ENCODE measurements around the gene CHRNA4. TPM values are rescaled to one million over a fixed set of nuclear protein-coding genes. Genes with fewer than 3 reads are reported as not detected.

CHRNA4 gene
- not detected for polyA plus RNA-seq (2013, experiment 1 of 2; ENCODE audit: insufficient read length)
- not detected for polyA plus RNA-seq (2013, experiment 2 of 2; ENCODE audit: insufficient read length)

GRCh38 chr20:63360850-63361518 lies at the start of gene CHRNA4:
Gene CHRNA4, minus strand, starts transcription at chr20:63361349. Its CDS starts 184 bp downstream, at chr20:63361165.
- DNase-seq, result no peak

- DNase-seq, result no peak
Measured at GRCh38 chr20:63409834-63410435, 48.8 kb upstream of the CHRNA4 start.

- DNase-seq, result no peak
Measured at GRCh38 chr20:63409066-63409833, 48.1 kb upstream of the CHRNA4 start.

GRCh38 chr20:63408684-63409046 lies 47.5 kb upstream of the CHRNA4 start:
- no peak for DNase-seq

GRCh38 chr20:63407928-63408683 lies 47.0 kb upstream of the CHRNA4 start:
- no peak for DNase-seq

- no peak for DNase-seq
Measured at GRCh38 chr20:63406617-63407245, 45.6 kb upstream of the CHRNA4 start.

- no peak for DNase-seq
Measured at GRCh38 chr20:63406011-63406410, 44.9 kb upstream of the CHRNA4 start.

GRCh38 chr20:63405102-63405730 lies 44.1 kb upstream of the CHRNA4 start:
- DNase-seq, result no peak

GRCh38 chr20:63404129-63405085 lies 43.3 kb upstream of the CHRNA4 start:
- DNase-seq, result no peak

GRCh38 chr20:63403403-63404105 lies 42.4 kb upstream of the CHRNA4 start:
- no peak for DNase-seq

GRCh38 chr20:63402860-63403220 lies 41.7 kb upstream of the CHRNA4 start:
- no peak for DNase-seq

GRCh38 chr20:63402181-63402859 lies 41.2 kb upstream of the CHRNA4 start:
- DNase-seq, result no peak

- no peak for DNase-seq
Measured at GRCh38 chr20:63401384-63402110, 40.4 kb upstream of the CHRNA4 start.

- DNase-seq, result no peak
Measured at GRCh38 chr20:63400486-63401210, 39.5 kb upstream of the CHRNA4 start.

GRCh38 chr20:63399596-63400375 lies 38.6 kb upstream of the CHRNA4 start:
- no peak for DNase-seq

- DNase-seq, result no peak
Measured at GRCh38 chr20:63398744-63399514, 37.8 kb upstream of the CHRNA4 start.
